ENCODE data around the gene SPI1.

Gene SPI1

DNA sequence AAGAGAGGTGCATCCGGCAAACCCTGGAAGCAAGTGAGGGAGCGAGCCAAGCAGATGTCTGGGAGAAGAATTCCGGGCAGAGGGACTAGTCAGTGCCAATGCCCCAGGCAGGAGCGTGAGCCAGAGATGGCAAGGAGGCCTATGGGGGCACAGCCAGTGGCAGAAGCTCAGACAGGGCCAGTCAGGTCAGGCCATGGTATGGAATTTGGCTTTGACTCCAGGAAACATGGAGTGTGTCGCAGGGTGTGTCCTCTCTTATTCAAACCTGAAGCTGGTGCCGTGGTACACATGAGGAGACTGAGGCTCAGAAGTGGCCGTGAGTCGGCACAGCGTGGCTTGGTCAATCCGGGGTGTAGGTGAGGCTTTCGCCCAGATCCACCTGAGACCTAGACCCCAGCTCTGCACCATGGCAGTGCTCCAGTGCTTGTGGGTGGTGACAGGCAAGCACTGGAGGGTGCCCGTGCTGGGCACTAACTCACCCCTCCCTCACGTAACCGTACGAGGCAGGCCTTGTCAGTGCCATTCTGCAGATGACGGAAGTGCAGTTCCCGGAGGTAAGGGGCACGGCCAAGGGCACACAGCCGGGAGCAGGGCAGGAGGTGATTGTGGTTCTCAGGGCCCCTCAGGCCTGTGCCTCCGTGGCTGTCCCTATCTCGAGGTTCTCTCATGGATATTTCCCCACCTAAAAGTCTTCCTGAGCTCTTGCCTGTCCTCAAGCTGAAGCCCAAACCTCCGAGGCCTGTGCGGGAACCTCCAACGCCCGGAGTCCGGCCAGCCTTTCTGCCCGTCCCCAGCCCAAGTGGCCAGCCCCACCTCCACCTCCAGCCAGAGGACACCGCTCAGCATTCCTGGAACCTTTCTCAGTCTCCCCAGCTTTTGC is 10.6 kb upstream of the SPI1 start:
- DNase-seq (ENCODE audit: low read depth in 3 of 3), result no peak

DNA sequence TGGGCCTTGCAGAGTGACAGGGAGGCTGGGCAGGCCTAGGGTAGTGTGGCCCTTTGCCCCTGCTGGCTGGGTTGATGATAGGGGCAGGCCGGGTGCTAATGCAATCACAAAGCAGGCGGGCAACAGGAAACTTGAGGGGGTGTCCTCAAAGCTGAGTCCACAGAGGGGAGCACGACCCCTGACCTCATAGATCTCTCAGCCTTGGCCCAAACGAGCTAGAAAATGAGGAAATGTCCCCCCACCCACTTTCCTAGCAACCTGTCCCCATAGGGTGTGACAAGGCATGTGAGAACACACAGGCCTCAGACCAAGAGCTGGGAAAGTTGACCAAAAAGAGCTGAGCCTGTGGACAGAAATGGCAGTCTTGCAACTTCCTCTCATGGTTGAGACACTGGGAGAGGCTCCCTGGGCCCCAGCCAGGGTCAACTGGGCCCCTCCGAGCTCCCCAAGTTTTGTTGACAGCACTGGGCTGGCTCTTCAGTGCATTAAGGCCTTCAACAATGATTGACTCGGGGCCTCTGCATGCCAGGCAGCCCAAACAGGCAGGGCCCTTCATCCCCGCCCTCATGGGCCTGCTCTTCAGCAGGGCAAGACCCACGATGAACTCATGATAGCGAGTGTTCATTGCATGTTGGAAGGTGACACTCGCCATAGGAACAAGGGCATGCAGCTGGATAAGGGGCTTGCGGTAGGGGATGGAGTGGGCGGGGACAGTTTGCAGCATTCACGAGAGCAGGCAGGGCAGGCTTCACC is 9.8 kb upstream of the SPI1 start:
- DNase-seq (ENCODE audit: low read depth in 3 of 3), result no peak

DNA sequence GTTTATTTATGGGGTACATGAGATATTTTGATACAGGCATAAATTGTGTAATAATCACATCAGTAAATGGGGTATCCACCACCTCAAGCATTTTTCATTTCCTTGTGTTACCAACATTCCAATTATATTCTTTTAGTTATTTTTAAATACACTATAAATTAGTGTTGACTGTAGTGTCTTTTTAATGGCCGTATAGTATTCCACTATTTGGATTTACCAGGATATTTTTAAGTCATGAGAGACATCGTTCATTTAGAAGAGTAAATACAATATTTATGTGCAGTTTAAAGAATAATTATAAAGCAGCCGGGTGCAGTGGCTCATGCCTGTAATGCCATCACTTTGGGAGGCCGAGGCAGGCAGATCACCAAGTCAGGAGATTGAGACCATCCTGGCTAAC is 6.2 kb upstream of the SPI1 start:
- DNase-seq (ENCODE audit: low read depth in 3 of 3), result no peak

DNA sequence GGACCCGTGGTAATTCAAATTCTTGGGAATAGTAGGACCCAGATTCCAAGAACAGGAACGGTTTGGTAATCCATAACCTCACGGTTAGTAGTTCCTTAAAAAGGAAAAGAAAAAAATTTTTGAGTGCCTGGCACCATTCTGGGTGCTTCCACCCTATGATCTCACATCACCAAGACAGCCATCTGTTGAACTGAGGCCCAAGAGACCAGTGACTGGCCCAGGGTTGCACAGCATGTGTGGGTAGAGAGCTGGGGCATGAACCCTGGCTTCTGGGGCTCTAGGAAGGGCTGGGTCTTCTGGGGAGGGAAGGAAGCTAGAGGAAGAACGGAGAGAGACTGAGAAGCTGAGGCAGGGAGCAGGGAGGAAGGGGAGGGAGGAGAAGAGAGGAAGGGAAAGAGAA is 4.7 kb upstream of the SPI1 start:
- no peak for DNase-seq (ENCODE audit: low read depth in 3 of 3)

DNA sequence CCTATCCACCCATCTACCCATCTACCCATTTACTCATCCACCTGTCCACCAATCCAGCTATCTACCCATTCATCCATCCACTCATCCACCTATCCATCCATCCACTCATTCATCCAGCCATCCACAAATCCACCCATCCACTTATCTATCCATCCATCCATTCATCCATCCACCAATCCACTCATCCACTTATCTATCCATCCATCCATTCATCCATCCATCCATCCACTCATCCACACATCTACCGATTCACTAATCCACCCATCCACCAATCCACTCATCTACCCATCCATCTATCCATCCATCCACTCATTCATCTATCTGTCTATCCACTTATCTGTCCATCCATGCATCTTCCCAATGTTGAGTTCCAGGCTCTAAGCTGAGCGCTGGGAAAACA is 1.7 kb upstream of the SPI1 start:
- DNase-seq (ENCODE audit: low read depth in 3 of 3), result no peak

DNA sequence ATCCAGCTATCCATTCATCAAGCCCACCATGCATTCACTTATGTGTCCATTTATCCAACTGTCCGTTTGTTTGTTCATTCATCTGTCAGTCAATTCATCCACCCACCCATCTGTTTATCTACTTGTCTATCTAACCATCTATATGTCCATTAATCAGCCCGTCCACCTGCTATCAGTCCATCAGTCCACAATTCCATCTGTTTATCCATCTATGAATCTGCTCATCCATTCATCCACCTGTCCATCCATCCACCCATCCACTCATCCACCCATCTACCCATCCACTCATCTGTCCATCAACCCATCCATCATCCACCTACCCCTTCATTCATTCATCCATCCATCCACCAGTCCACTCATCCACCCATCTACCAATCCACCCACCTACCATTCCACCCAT is 970 bp upstream of the SPI1 start:
- DNase-seq (ENCODE audit: low read depth in 3 of 3), result no peak

DNA sequence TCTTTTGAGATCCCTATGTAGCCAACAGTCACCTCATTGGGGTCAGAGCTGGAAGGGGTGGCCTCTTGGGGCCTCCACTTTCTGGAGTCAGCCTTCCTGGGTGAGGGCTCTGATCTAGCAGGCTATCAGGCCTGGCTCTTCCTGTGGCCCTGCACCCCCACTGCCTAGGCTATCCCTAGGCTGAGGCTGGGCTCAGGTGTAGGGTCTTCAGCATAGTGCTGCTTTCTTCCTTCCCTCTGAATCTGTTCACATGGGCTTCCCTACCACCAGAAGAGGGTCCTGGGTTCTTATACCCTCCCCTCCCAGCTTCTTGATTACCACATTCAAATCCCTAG is 456 bp upstream of the SPI1 start:
- no peak for DNase-seq (ENCODE audit: low read depth in 3 of 3)

DNA sequence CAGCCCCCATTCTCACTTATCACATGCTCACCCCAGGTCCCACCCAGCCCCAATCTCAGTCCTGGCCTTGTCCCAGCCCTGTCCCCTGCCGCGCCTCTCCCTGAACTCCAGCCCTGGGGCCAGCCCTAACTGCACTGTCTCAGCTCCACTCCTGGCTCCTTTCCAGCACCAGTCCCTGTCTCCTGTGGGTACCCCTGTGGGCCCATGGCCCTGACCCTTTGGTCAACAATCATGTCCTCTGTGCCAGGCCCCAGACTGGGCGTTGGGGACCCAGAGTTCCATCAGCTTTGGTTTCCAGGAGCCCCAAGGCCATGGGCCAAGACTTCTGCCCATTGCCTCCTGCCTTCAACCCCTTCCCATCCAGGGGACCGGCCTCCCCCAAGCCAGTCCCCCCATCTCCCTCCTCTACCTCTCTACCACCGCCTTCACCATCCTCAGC is 757 bp downstream of the SPI1 start:
- DNase-seq (ENCODE audit: low read depth in 3 of 3), result no peak

DNA sequence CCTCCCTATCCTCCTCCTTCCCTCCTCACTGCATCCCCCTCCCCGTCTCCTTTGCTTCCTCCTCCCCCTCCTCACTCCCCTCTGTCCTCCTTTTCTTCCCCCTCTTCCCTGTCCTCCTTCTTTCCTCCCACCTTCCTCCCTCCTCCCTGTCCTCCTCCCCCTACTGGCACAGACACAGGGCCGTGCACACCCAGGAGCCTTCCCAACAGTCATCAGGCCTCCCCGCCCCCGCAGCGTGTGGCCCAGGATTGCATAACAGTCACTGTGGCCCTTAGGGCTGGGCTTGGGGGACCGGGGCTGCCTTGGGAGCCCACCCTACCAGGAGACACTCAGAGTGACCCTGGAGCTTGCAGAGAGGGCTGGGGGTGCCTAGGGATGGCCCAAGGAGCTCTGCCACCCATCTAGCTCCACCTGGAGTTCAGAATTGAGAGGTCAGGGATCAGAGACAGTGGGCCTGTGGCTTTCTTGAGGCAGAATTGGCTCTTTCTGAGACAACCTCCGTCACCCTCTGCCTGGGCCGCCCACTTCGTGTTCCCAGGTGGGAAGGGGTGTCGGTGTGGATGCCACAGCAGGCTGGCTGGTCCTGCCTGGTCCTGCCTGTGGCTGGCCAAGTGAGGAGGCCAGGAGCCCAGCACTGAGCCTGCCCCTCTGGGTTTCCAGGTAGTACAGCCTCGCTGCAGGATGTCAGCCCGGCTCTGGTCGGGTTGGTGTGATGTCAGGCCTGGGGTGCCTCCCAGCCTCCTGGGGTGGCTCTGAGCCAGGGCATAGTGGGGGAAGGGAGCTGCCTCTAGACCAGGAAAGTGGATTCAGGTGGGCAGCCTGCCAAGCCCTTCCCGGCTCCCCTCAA is 1.6 kb downstream of the SPI1 start:
- no peak for DNase-seq (ENCODE audit: low read depth in 3 of 3)

DNA sequence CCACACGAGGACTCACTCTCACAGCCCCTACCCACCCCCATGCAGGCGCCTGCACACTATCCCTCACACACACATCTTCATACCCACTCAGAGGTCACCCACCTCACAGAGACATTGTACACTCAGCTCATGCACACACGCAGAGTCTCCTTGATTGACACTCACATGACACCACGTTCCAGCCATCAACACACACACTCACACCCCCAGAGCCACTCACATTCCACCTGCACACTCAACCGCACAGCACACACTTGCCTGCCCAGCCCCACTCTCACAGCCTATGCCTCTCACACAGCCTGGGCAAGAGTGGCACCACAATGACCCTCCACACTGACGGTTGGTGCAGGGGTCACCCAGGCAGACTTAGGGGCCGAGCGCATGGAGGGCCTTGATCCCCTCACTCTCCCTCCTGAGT is 2.2 kb downstream of the SPI1 start:
- DNase-seq (ENCODE audit: low read depth in 3 of 3), result no peak

DNA sequence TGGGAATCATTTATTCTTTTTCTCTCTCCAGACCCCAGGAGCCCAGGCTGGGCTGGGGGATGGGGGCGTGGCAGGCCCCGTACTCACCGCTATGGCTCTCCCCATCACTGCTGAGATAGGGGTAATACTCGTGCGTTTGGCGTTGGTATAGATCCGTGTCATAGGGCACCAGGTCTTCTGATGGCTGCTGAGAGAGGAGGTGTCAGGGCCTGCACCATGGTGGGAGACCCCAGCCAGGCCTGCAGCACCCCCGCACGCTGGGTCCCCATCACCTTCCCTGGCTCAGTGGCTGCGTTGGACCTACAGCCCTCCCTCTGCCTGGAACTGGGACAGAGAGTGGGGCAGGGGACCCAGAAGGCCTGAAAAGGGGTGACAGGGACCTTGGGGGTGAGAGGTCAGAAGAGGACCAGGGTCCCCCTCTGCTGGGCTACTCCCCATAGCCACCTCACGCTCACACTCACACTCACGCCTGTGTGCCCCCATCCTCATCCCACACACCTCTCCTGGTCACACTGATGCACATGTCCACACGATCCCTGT is 2.7 kb downstream of the SPI1 start:
- no peak for DNase-seq (ENCODE audit: low read depth in 3 of 3)

DNA sequence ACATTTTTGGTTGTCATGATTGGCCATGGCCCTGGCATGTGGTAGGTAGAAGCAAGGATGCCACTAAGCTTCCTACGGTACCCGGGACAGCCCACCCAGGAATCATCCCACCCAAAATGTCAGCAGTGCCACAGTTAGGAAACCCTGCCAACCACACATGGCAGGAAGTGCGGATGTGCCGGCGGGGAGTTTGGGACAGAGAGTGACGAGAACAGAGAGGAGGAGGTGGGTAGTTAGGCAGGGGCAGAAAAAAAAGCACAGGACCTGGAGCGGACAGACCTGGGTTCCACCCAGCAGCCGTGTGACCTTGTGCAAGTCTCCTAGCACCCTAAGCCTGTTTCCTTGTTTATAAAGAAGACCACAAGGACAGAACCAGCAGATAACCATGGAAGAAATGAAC is 3.3 kb downstream of the SPI1 start:
- no peak for DNase-seq (ENCODE audit: low read depth in 3 of 3)

DNA sequence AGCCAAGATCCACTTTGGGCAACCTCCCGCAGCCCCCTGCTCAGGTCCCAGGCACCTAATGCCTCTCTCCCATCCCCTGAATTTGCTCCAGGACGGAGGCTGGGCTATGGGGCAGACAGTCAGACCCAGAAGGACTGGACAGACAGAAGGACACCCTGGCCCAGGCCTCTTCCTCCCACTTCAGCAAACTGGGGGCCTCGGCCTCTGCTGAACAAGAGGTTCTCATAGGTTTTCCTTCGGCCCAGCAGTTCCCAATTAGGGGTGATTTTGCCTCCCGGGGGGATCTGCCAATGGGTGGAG is 3.7 kb downstream of the SPI1 start:
- no peak for DNase-seq (ENCODE audit: low read depth in 3 of 3)

DNA sequence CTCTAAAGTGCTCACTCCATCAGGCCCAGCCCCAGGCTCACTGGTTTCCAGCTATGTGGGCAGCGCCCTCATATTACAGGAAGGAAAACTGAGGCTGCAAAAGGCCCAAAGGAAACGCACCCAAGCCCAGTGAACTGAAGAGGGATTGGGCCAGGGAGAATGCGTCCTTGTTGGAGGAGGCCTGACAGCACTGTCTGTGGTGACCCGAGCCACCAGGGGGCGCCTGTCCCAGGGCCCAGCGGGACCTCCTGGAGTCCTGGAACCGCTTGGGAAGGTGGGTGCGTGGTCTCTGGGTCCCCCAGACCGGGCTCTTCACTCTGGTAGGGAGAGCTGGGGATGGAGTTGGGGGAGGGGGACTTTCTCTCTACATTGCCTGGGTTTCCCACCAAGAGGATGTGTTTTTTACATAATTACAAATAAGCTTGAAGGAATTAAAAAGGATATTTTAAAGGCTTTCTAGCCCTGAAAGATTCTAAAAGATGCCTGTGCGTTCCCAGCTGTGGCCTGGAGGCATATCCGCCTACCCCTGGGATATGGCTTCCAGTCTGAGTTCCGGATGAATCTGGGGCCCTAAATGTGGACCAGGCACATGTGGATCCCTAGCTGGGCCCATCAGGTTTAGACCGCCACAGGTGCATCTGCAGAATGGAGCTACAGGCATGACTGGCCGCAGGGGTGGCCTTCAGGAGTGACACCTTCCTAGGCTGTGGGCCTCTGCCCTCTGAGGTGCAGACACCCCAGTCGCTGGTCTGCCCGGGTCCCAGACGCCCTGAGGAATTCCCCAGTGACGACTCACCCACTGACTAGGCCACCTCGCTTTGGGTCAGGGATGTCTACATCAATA is 4.2 kb downstream of the SPI1 start:
- peak; percentile 65 to 84 (median 70) for DNase-seq (ENCODE audit: low read depth in 3 of 3)

DNA sequence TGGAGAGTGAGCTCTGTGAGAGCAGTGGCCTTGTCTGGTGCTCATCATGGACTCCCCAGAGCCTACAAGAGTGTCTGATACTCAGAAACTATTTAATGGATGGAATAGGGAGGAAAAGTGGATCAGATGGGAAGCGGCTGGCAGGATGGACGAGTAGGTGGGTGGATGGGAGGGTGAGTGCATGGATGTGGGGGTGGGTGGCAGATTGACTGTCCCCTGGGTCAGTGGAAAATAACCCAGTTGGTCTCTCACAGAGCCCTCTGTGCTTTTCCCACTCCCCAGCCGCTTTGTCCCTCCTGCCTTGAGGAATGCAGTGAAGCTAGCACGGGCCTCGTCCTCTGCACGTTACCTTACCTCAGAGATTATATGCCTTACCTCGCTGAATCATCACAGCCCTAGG is 5.9 kb downstream of the SPI1 start:
- no peak for DNase-seq (ENCODE audit: low read depth in 3 of 3)

DNA sequence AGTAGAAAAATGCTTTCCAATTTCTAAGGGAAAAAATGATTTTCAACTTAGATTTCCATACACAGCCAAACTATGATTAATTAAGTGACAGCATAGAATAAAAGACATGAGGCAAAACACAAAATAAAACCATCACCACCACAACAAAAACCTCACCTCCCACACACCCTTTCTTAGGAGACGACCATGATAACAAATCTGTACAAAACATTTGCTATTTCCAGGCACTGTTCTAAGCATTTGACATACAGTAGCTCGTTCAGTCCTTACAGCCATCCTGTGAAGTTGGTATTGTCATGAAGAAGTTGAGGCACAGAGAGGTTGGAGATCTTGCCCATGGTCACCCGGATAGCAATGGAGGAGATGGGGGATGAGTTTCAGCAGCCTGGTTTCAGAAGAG is 8.7 kb downstream of the SPI1 start:
- no peak for DNase-seq (ENCODE audit: low read depth in 3 of 3)

DNA sequence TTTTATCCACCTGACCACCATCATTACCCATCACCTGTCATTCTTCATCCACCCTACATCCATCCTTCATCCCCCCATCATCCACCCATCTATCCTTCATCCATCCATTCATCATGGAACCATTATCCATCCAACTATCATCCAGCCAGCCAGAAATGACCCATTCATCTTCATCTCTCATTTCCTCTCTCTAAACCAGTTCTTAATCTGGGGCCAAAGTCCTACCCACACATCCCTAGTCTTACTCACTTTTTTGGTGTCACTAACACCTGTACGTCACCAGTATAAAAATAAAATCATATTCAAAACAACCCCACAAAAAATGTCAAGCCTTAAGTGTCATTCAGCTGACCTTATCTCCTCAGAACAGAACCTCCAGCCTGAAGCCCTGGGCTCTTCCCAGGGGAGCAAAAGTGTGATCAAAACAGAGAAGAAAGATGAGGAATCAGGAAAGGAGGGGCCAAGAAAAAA is 12.3 kb downstream of the SPI1 start:
- DNase-seq (ENCODE audit: low read depth in 3 of 3), result no peak

DNA sequence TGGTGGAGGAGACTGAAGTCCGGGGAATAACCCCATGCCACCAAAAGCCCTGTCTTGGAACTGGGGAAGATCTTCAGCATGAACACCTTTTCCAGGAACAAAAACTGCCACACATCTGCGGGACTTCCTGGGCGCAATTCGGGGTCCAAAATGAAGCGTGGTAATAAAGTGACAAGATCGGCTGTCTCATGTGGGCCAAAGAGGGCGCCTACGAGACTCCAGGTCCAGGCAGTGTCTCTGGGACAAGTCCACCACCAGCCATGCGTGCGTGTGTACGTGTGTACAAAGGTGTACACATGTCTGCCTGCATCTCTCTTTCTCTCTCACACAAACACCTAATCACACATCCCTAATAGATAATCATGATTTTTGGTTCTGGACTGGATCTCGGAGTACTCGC is 16.9 kb downstream of the SPI1 start:
- DNase-seq (ENCODE audit: low read depth in 3 of 3), result no peak

DNA sequence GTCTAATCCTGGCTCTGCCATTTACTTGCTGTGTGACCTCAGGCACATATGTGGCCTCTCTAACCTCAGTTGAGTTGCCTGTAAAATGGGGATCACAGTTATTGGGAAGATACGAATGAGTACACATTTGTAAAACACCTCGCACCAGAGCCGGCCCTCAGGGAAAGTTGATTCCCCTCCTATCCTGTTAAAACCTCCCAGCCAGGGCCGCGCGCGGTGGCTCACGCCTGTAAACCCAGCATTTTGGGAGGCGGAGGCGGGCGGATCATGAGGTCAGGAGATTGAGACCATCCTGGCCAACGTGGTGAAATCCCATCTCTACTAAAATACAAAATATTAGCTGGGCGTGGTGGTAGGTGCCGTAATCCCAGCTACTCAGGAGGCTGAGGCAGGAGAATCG is 18.0 kb downstream of the SPI1 start:
- DNase-seq (ENCODE audit: low read depth in 3 of 3), result no peak

DNA sequence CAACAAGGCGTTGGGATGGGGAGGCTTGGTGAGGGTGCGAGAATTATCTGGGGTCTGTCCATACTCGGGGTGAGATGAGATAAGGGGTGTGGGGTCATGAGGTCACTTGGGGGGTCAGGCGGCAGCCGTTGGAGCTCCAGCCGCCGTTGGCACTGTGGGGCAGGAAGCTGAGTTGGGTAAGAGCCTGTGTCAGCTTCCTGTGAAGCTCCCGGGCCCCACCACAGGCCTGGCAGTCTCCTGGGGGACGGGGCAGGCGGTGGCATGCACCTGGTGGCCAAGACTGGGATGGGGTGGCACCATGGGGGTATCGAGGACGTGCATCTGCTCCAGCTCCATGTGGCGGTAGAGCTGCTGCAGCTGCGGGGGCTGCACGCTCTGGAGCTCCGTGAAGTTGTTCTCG is 18.8 kb downstream of the SPI1 start:
- no peak for DNase-seq (ENCODE audit: low read depth in 3 of 3)

DNA sequence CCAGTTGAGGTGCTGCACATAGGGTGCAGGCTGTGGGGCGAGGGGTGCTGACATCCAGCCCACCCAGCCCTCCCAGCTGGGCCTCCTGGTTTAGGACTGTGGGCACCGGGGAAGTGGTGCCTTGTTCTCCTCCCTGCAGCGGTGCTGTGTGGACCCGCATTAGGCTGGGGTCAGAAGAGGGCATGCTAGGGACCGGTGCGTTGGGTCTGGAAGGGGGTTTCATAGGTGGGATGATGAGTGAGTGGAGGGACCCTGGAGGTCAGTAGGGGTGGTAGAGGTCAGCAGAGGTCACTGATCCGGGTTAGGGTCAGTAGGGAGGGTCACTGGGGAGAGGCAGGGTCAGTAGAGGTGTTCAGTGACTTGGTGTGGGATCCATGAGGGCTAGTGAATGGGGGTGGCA is 19.2 kb downstream of the SPI1 start:
- no peak for DNase-seq (ENCODE audit: low read depth in 3 of 3)

DNA sequence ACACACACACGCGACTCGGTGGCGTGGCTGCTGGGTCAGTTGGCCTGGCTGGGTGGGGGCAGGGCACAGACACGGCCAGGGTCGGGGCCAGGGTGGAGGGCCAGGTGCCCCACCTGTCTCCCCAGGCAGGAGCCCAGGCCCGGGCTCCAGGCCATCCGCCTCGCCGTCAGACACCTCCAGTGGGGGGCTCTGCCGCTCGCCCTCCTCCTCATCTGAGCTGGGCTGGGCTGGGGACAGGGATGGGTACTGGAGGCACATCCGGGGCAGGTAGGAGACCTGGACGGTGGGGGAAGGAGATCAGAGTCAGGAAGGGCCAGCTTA is 19.7 kb downstream of the SPI1 start:
- no peak for DNase-seq (ENCODE audit: low read depth in 3 of 3)
